Bronchial epithelial cell (primary cell): ENCODE measurements around the gene KATNIP. TPM values are rescaled to one million over a fixed set of nuclear protein-coding genes. Genes with fewer than 3 reads are reported as not detected.

ENCODE experiments used
- total RNA-seq: library from RNA; depleted of rRNA; stranded (reverse); fragments of >200 nt; gene quantifications from 2 replicates; pipeline ENCODE4 v1.2.1, GENCODE V29; 2014

Gene KATNIP
- total RNA-seq, 1 donor from 2014 or later: 14.7 TPM

Other genes with a start within 250 kb of the KATNIP start
- gene IL4R, start 236.2 kb upstream of the KATNIP start, total RNA-seq: 25.8 and 32.9 TPM in 2 replicates
- gene IL21R, start 148.0 kb upstream of the KATNIP start, total RNA-seq: not detected in 2 replicates
- gene GTF3C1, start 231 bp upstream of the KATNIP start, total RNA-seq: 40.8 and 58.5 TPM in 2 replicates